Measurements from ENCODE around the gene CDC42BPB.
"Not testable (repeated sequence)": the region's sequence is repeated elsewhere in the genome, so short reads cannot be mapped to it uniquely, and the experiment has no call there.

The CDC42BPB gene

GRCh38 chr14:103071544-103072251 is 14.3 kb upstream of the CDC42BPB start:
- DNase-seq: no peak

GRCh38 chr14:103070971-103071542 is 13.7 kb upstream of the CDC42BPB start:
- no peak for DNase-seq

DNA sequence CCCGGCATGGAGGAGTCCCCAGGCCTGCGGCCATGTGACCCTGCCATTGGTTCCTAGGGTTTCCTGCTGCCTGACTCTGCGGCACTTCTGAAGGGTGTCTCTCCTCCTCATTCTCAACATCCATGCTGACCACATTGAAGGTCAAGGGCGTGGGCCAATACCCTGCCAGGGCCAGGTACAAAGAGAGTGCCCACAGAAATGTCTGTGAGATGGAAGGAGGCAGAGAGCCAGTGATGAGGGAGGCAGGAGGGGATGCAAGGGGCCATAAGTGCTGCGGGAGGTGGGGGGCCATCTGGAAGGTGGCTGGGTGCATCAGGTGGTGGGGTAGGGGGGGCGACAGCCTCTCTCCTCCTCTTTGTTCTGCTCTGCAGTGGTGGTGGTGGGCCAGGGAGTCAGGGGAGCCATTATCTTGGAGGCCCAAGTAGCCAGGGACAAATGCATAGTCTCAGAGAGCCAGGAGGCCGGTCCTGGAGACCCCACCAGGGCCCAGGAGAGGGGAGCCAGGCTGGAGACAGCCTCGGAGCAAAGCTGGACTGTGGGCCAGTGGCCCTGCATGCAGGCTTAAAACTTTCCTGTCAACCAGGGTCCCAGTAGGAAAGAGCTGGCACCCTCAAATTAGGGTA is 13.0 kb upstream of the CDC42BPB start:
- DNase-seq: no peak

DNA sequence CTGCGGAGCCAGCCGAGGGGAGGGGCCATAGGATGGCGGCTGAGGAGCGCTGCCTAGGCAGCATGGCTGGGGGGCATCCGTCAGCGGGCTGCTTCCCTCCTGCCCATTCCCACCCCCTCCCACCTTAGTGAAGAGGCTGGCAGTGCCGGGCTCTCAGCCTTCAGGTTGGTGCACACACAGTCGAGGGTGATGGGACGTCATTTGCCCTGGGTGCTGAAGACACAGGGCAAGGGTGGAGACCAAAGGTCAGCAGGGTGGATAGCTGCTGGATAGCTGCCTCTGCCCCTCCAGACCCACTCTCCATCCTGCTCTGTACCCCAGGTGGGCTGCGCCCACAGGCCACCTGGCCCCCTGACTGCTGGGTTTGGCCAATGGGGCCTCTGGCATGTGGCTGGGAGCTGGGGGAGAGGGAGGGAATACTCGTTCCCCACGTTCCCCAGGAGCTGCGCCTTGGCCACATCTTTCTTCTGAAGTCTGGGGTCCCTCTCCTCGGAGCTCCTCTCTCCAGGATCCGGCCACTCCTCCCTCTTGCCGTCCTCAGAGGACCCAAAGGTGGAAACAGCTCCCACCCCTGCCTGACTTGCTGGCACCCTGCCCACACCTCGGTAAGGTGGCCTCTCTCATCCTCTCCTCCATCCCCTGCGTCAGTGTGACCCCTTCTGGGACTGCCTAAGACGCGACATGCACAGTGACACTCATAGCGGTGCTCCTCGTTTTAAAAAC is 11.2 kb upstream of the CDC42BPB start:
- peak; percentile 53 for DNase-seq

DNA sequence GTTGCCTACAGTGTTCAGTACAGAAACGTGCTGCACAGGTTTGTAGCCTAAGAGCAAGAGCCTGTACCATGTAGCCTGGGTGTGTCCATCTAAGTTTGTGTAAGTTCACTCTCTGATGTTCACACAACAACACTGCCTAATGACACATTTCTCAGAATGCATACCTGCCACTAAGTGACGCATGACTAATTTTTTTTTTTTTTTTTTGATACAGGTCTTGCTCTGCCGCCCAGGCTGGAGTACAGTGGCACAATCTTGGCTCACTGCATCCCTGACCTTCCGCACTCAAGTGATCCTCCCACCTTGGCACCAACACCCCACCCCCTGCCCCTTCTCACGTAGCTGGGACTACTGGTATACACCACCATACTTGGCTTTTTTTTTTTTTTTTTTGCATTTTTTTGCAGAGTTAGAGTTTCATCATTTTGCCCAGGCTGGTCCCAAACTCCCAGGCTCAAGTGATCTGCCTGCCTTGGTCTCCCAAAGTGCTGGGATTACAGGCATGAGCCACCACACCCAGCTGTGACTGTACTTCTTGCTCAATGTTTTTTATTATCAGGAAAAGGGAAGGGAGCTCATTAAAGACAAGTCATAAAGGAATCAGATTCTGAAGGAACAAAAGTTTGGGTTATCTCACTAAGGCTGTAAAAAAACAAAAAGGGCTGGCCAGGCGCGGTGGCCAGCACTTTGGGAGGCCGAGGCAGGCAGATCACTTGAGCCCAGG is 10.0 kb upstream of the CDC42BPB start:
- DNase-seq: no peak

- no peak for DNase-seq
These were observed 9.1 kb upstream of the CDC42BPB start for GRCh38 chr14:103066399-103066798.

- no peak for DNase-seq
These were observed 8.5 kb upstream of the CDC42BPB start for GRCh38 chr14:103065861-103066260.

DNA sequence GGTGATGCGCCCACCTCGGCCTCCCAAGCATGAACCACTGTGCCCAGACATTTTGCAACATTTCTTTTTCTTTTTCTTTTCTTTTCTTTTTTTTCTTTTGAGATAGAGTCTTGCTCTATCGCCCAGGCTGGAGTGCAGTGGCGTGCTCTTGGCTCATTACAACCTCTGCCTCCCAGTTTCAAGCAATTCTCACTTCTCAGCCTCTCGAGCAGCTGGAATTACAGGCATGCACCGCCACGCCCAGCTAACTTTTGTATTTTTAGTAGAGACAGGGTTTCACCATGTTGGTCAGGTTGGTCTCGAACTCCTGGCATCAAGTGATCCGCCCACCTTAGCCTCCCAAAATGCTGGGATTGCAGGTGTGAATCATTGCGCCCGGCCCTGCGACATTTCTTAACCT is 7.6 kb upstream of the CDC42BPB start:
- no peak for DNase-seq

GRCh38 chr14:103064436-103064835 is 7.1 kb upstream of the CDC42BPB start:
- DNase-seq: no peak

DNA sequence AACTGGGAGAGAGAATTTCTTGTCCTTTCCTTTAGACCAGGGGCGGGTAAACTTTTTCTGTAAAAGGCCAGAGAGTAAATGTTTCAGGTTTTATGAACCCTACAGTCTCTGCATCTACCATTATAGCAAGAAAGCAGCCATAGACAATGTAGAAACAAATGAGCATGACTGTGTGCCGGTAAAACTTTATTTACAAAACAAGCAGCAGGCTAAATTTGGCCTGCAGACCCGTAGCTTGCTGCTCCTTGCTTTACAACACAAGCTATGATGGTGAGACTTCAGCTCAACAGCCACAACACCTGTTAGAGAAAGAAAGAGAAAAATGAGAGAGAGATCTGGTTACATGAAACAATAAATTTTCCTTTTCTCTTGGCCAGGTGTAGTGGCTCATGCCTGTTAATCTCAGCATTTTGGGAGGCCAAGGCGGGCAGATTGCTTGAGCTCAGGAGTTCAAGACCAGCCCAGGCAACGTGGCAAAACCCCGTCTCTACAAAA is 4.2 kb upstream of the CDC42BPB start:
- no peak for DNase-seq

DNA sequence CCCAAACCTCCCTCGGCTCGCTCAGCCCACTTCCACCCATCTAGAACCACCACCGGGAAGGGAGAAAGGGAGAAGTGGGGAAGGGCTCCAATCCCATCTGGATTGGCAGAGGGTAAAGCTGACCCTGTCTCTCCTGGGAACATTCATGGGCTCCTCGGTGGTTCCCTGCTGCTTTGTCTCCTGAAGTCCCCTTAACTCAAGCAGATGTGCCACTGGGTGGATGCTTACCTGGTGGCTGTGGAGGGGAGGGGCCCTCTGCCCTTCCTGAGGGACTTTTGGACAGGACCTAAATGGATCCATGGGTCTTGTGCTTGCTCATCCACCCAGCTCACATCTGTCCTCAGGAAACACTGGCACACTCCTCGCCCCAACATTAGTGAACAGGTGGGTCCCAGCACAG is 2.2 kb upstream of the CDC42BPB start:
- no peak for DNase-seq

GRCh38 chr14:103058164-103059055 is 1.1 kb upstream of the CDC42BPB start:
- DNase-seq: no peak

DNA sequence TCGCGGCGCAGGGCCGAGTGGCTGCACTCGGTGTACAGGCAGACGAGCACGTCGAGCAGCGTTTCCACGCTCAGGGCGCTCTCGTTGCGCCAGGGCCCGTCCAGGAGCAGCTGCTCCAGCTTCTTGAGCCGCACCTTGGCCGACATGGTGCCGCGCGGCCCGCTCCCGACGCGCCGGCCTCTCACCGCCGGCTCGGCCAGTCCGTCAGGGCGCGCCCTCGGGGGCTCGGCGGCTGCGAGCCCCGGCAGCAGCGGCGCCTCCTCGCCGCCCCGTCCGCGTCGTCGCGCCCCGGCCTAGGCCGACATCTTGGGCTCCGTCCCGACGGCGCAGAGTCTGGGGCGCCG is 349 bp downstream of the CDC42BPB start:
- DNase-seq: no peak

GRCh38 chr14:103056322-103057027 is 874 bp downstream of the CDC42BPB start:
- no peak for DNase-seq

GRCh38 chr14:103055695-103056094 is 1.7 kb downstream of the CDC42BPB start:
- DNase-seq: no peak

GRCh38 chr14:103052407-103052806 is 4.9 kb downstream of the CDC42BPB start:
- DNase-seq: no peak

- DNase-seq: no peak
These were observed 6.4 kb downstream of the CDC42BPB start for GRCh38 chr14:103050935-103051334.

- DNase-seq: not testable (repeated sequence)
These were observed 9.9 kb downstream of the CDC42BPB start for GRCh38 chr14:103047453-103047852.

GRCh38 chr14:103045371-103045869 is 11.9 kb downstream of the CDC42BPB start:
- DNase-seq: no peak

GRCh38 chr14:103043257-103044015 is 13.9 kb downstream of the CDC42BPB start:
- no peak for DNase-seq

Measured in DMS79 (cell line).